ENCODE measurements around the gene SPRR2G.

SPRR2G gene

DNA sequence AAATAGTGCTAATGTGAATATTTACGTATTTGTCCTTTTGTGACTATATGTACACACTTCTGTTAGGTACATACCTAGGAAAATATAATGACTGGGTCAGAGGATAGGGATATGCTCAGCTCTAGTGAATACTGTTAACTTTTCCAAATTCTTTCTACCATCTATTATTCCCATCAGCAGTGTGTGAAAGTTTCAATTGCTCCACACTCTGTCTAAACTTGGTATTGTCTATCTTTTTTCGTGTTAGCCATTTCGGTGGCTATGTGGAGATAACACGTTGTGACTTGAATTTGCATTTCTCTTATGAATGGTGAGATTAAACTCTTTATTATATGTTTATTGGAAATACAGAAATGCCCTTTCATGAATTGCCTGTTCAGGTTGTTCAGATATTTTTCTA lies 29.9 kb upstream of the SPRR2G start:
- no peak overlapping the region for H3K4me3 ChIP-seq (ENCODE audit: low read depth, low read length)
- TF ChIP-seq MAX (IDR thresholded peaks at IDR 0.05; ENCODE audit: low read depth, low read length) = no peak
- no peak for TF ChIP-seq CTCF (IDR thresholded peaks at IDR 0.05; ENCODE audit: low read depth, low read length)
- no peak for TF ChIP-seq POLR2A (IDR thresholded peaks at IDR 0.05; ENCODE audit: extremely low read depth, insufficient read length)
- no peak for TF ChIP-seq MYC (IDR thresholded peaks at IDR 0.05; ENCODE audit: low read depth, low read length)
- no peak for DNase-seq (ENCODE audit: low read depth)

DNA sequence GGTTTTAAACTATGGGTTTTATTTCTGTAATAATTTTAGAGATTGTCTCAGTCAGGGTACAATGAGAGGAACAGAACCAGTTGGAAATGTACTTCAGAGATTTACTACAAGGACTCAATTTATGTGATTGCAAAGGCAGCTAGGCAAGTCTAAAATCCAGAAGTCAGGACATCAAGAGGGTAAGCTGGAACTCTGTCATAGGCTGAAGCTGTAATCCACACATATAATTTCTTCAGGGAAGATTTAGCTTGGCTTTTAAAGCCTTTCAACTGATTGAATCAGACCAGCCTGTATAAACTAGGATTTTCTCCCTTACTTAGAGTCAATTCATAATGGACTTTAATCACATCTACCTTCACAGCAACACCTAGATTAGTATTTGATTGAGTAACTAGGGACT lies 28.2 kb upstream of the SPRR2G start:
- TF ChIP-seq CTCF (IDR thresholded peaks at IDR 0.05; ENCODE audit: low read depth, low read length) (no peak), MAX (IDR thresholded peaks at IDR 0.05; ENCODE audit: low read depth, low read length) (no peak), POLR2A (IDR thresholded peaks at IDR 0.05; ENCODE audit: extremely low read depth, insufficient read length) (no peak), MYC (IDR thresholded peaks at IDR 0.05; ENCODE audit: low read depth, low read length) (no peak)
- DNase-seq (ENCODE audit: low read depth) = no peak
- H3K4me3 ChIP-seq (ENCODE audit: low read depth, low read length) = no peak overlapping the region

- no peak for DNase-seq (ENCODE audit: low read depth)
- no peak for TF ChIP-seq MAX (IDR thresholded peaks at IDR 0.05; ENCODE audit: low read depth, low read length)
- no peak for TF ChIP-seq POLR2A (IDR thresholded peaks at IDR 0.05; ENCODE audit: extremely low read depth, insufficient read length)
- no peak for TF ChIP-seq CTCF (IDR thresholded peaks at IDR 0.05; ENCODE audit: low read depth, low read length)
- TF ChIP-seq MYC (IDR thresholded peaks at IDR 0.05; ENCODE audit: low read depth, low read length) = no peak
- no peak overlapping the region for H3K4me3 ChIP-seq (ENCODE audit: low read depth, low read length)
Observed at GRCh38 chr1:153174624-153175023, 23.9 kb upstream of the SPRR2G start.

DNA sequence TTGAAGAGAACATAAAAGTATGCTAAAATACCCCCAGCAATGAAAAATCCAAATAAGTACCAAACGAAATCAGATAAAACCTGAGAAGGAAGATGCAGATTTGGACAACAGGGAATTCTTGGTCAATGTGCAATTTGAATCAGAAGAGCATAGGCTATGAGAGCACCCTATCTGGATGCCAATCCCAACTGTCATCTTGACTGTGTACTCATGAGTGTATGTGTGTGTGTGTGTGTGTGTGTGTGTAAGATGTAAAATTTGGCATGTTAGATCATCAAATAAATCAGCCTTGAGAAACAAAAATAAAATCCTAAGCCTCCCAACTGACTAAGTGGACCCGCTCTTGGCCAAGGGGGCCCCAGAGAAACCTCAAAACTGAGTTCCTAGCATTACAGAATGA lies 18.0 kb upstream of the SPRR2G start:
- DNase-seq (ENCODE audit: low read depth) = no peak
- TF ChIP-seq POLR2A (IDR thresholded peaks at IDR 0.05; ENCODE audit: extremely low read depth, insufficient read length) (no peak), MAX (IDR thresholded peaks at IDR 0.05; ENCODE audit: low read depth, low read length) (no peak), CTCF (IDR thresholded peaks at IDR 0.05; ENCODE audit: low read depth, low read length) (no peak), MYC (IDR thresholded peaks at IDR 0.05; ENCODE audit: low read depth, low read length) (no peak)
- H3K4me3 ChIP-seq (ENCODE audit: low read depth, low read length) = no peak overlapping the region

GRCh38 chr1:153155541-153155940 lies 4.9 kb upstream of the SPRR2G start:
- no peak overlapping the region for H3K4me3 ChIP-seq (ENCODE audit: low read depth, low read length)
- no peak for TF ChIP-seq MAX (IDR thresholded peaks at IDR 0.05; ENCODE audit: low read depth, low read length)
- TF ChIP-seq MYC (IDR thresholded peaks at IDR 0.05; ENCODE audit: low read depth, low read length) = no peak
- no peak for TF ChIP-seq POLR2A (IDR thresholded peaks at IDR 0.05; ENCODE audit: extremely low read depth, insufficient read length)
- TF ChIP-seq CTCF (IDR thresholded peaks at IDR 0.05; ENCODE audit: low read depth, low read length) = no peak
- DNase-seq (ENCODE audit: low read depth) = no peak

GRCh38 chr1:153152481-153152880 lies 1.8 kb upstream of the SPRR2G start:
- no peak for TF ChIP-seq MAX (IDR thresholded peaks at IDR 0.05; ENCODE audit: low read depth, low read length)
- no peak for TF ChIP-seq CTCF (IDR thresholded peaks at IDR 0.05; ENCODE audit: low read depth, low read length)
- no peak for TF ChIP-seq MYC (IDR thresholded peaks at IDR 0.05; ENCODE audit: low read depth, low read length)
- no peak for TF ChIP-seq POLR2A (IDR thresholded peaks at IDR 0.05; ENCODE audit: extremely low read depth, insufficient read length)
- DNase-seq (ENCODE audit: low read depth) = no peak
- H3K4me3 ChIP-seq (ENCODE audit: low read depth, low read length) = no peak overlapping the region

Data from NB4 (cell line).